Stomach (tissue), 9 donors: Measurements from ENCODE around the gene KIFAP3. TPM values are rescaled to one million over a fixed set of nuclear protein-coding genes. Genes with fewer than 3 reads are reported as not detected.
"Not testable (repeated sequence)": the region's sequence is repeated elsewhere in the genome, so short reads cannot be mapped to it uniquely, and the experiment has no call there.

ENCODE experiments used
- DNase-seq, 2 donors: peaks; one replicate each; pipeline versions ENCODE4 v3.0.0 to v3.0.0-alpha.2; 2013 to 2019
- H3K27ac ChIP-seq, 5 donors: fragments of 200-600 bp in 4 of 5; sonication (generic) in 4 of 5; one replicate each; pipeline ENCODE4 v1.5.1; 2013 to 2019; ENCODE audit warnings: mild to moderate bottlenecking in 1 of 5, moderate library complexity in 1 of 5
- H3K27me3 ChIP-seq, 3 donors: fragments of 200-600 bp; sonication (generic); one replicate each; pipeline ENCODE4 v1.5.1; 2017 to 2019; ENCODE audit warnings: mixed run types in 1 of 3
- H3K36me3 ChIP-seq, 4 donors: fragments of 200-600 bp; sonication (generic); 1 replicate in 3 of 4; 2 replicates in 1 of 4; pipeline ENCODE4 v1.5.1; 2016 to 2019
- H3K4me1 ChIP-seq, 4 donors: fragments of 200-600 bp; sonication (generic); one replicate each; pipeline ENCODE4 v1.5.1; 2016 to 2019
- H3K4me3 ChIP-seq, 4 donors: fragments of 200-600 bp; sonication (generic) in 3 of 4; one replicate each; pipeline ENCODE4 v1.5.1; 2016 to 2019; ENCODE audit warnings: mild to moderate bottlenecking in 1 of 4
- H3K9me3 ChIP-seq, 4 donors: fragments of 200-600 bp; sonication (generic); one replicate each; pipeline ENCODE4 v1.5.1; 2016 to 2019
- CTCF ChIP-seq, 7 experiments: fragments of 450-650 bp in 4 of 7; fragments of 200-600 bp in 3 of 7; sonication (generic) in 3 of 7; IDR thresholded peaks; one replicate each; pipeline ENCODE4 v1.5.1; 2016 to 2019; ENCODE audit warnings: antibody characterized with exemption in 7 of 7, control low read depth in 2 of 7, mild to moderate bottlenecking in 1 of 7
- EP300 ChIP-seq: sonication (generic); formaldehyde crosslinking; IDR thresholded peaks from one replicate; pipeline ENCODE4 v1.6.1; 2017; ENCODE audit warnings: antibody characterized with exemption
- POLR2A ChIP-seq, 4 donors: fragments of 450-650 bp; IDR thresholded peaks; one replicate each; pipeline ENCODE4 v1.6.1; 2016; ENCODE audit warnings: antibody characterized with exemption in 4 of 4, control low read depth in 2 of 4, mild to moderate bottlenecking in 1 of 4, moderate library complexity in 1 of 4
- POLR2AphosphoS5 ChIP-seq, 3 donors: sonication (generic); formaldehyde crosslinking; IDR thresholded peaks; one replicate each; pipeline ENCODE4 v1.6.1; 2016; ENCODE audit warnings: antibody characterized with exemption in 3 of 3
- WGBS, 5 donors: extraction: QIAGEN DNeasy Blood & Tissue Kit in 3 of 5; methylation state at CpG; one replicate each; pipeline versions ENCODE4 v1.1.5 to v1.1.7; 2013 to 2018; 5-methylcytosine and 5-hydroxymethylcytosine counted together
- intact Hi-C: fragments of 100-400 bp; cut with DNase I; formaldehyde crosslinking; loops from one replicate; pipeline ENCODE4 v1.15.1; 2023; ENCODE audit warnings: low total_unique reads
- polyA plus RNA-seq, 3 donors: library from polyadenylated mRNA; stranded (reverse); fragments of 200-250 nt; gene quantifications; one replicate each; pipeline ENCODE4 v1.2.3, GENCODE V29; 2013
- small RNA-seq, 4 donors: library from RNA; depleted of rRNA; stranded (forward); fragments of <200 nt; gene quantifications; one replicate each; pipeline ENCODE3, GENCODE V24; 2016
- total RNA-seq, 5 donors: library from RNA; depleted of rRNA; stranded (reverse); fragments of >200 nt; gene quantifications; one replicate each; pipeline versions ENCODE4 v1.1.0 to v1.2.3, GENCODE V29; 2014 to 2016
- donor health status: healthy with polysubstance abuse.
- donor health status: Bipolar disorder and iron deficiency.
- donor health status: healthy.

KIFAP3 gene
- total and polyA plus RNA-seq, 8 donors = 6.3 to 40.9 (median 11.1) TPM

GRCh38 chr1:169874229-169874628 lies 200.3 kb downstream of the KIFAP3 start:
- Histone ChIP-seq H3K4me1 (peaks cover 0 to 25% (median 5%) of the 10 kb centered on the region in 4 donors), H3K9me3 (no peaks in the 10 kb centered on the region), H3K27ac (no peak overlapping the region), H3K4me3 (no peak overlapping the region), H3K36me3 (peaks cover 53 to 100% (median 96%) of the 10 kb centered on the region in 4 donors), H3K27me3 (no peaks in the 10 kb centered on the region)
- intact Hi-C loops = no loop called here
- WGBS, 5 donors = 83 to 91% (median 88%) methylated on average over 3 of the region's 3 CpGs
- no peak for DNase-seq
- no peak for TF ChIP-seq POLR2AphosphoS5 (IDR thresholded peaks at IDR 0.05)
- TF ChIP-seq CTCF (IDR thresholded peaks at IDR 0.05) = no peak
- TF ChIP-seq POLR2A (IDR thresholded peaks at IDR 0.05) = no peak
- no peak for TF ChIP-seq EP300

GRCh38 chr1:169873582-169874199 lies 200.8 kb downstream of the KIFAP3 start:
- no peak for DNase-seq
- no peak for TF ChIP-seq CTCF (IDR thresholded peaks at IDR 0.05)
- Histone ChIP-seq H3K27ac (no peak overlapping the region), H3K27me3 (no peaks in the 10 kb centered on the region), H3K9me3 (no peaks in the 10 kb centered on the region), H3K4me3 (no peak overlapping the region), H3K4me1 (peaks cover 0 to 19% (median 3%) of the 10 kb centered on the region in 4 donors), H3K36me3 (peaks cover 58 to 100% (median 99%) of the 10 kb centered on the region in 4 donors)
- 74 to 85% (median 82%) methylated on average over 3 of the region's 3 CpGs for WGBS, 5 donors
- intact Hi-C loops = no loop called here

GRCh38 chr1:169872906-169873305 lies 201.6 kb downstream of the KIFAP3 start:
- no peak for TF ChIP-seq POLR2AphosphoS5 (IDR thresholded peaks at IDR 0.05)
- TF ChIP-seq EP300 = no peak
- no peak for TF ChIP-seq POLR2A (IDR thresholded peaks at IDR 0.05)
- TF ChIP-seq CTCF (IDR thresholded peaks at IDR 0.05) = no peak
- Histone ChIP-seq H3K9me3 (no peaks in the 10 kb centered on the region), H3K27ac (no peak overlapping the region)

GRCh38 chr1:169871988-169872387 lies 202.5 kb downstream of the KIFAP3 start:
- H3K27me3 ChIP-seq, intact Hi-C loops, H3K27ac ChIP-seq, H3K4me3 ChIP-seq, H3K9me3 ChIP-seq, DNase-seq: not testable (repeated sequence)
- Histone ChIP-seq H3K36me3 (peaks cover 71 to 100% (median 99%) of the 10 kb centered on the region in 4 donors), H3K4me1 (peaks cover 0 to 12% (median 0%) of the 10 kb centered on the region in 4 donors)
- WGBS, 5 donors = 73 to 100% (median 97%) methylated on average over 1 to 3 of the region's 3 CpGs

More at GRCh38 chr1:169872906-169873305, 201.6 kb downstream of the KIFAP3 start:
- no peak for DNase-seq
- H3K4me1 ChIP-seq = peaks cover 0 to 12% (median 0%) of the 10 kb centered on the region in 4 donors
- no peaks in the 10 kb centered on the region for H3K27me3 ChIP-seq
- peaks cover 63 to 100% (median 99%) of the 10 kb centered on the region in 4 donors for H3K36me3 ChIP-seq
- intact Hi-C loops = no loop called here
- H3K4me3 ChIP-seq = no peak overlapping the region

Small RNAs within 50 kb of the gene (small RNA-seq; reads per million reads assigned to genes)
- 0 reads per million in 4 donors for gene MRPS10P1

Other genes with a start within 250 kb of the KIFAP3 start
- 10 to 100 TPM in 3 of 5 donors, 1 to 10 TPM in 2; 2.3 to 17.1 (median 10.9) TPM for gene SCYL3, start 180.8 kb downstream of the KIFAP3 start, total RNA-seq
- gene SCYL3, start 180.8 kb downstream of the KIFAP3 start, polyA plus RNA-seq = 1 to 10 TPM; 3.5 to 5.0 (median 4.3) TPM
- gene NTMT2, start 71.3 kb upstream of the KIFAP3 start, total RNA-seq = not detected
- gene NTMT2, start 71.3 kb upstream of the KIFAP3 start, polyA plus RNA-seq = not detected